IMR-90 (cell line): ENCODE results near the gene CRIM1. TPM values are rescaled to one million over a fixed set of nuclear protein-coding genes. Genes with fewer than 3 reads are reported as not detected.

Source experiments
- ATAC-seq: fragments of 200-7000 bp; cut with Tn5 transposase; 2 replicates; pipeline ENCODE4 v1.9.1; 2020; ENCODE audit warnings: low read depth, mild to moderate bottlenecking, moderate library complexity
- BruUV-seq: library from RNA; stranded (reverse); fragments of 400-500 nt; replicated peaks from 2 replicates; lab custom pipeline; 2021; lab: Mats Ljungman, UMichigan
- CTCF ChIA-PET: fragments of 300-600 bp; formaldehyde crosslinking; extraction: SDS; loops from one replicate; lab custom pipeline; 2021; ENCODE audit warnings: antibody characterized with exemption; lab: Yijun Ruan, JAX
- POLR2A ChIA-PET: fragments of 300-600 bp; sonication (Branson Sonifier 250); formaldehyde crosslinking; loops from one replicate; lab custom pipeline; 2022; ENCODE audit warnings: antibody characterized with exemption; ENCODE audit not compliant: unreplicated experiment; lab: Charles Lee
- DNase-seq: peaks from one replicate; pipeline ENCODE4 v3.0.0; 2013
- H2AFZ ChIP-seq: replicated peaks from 2 replicates; pipeline ENCODE3; 2013; ENCODE audit warnings: low read length, mild to moderate bottlenecking; ENCODE audit not compliant: poor library complexity
- H2AK5ac ChIP-seq: 2 replicates; pipeline ENCODE4 v1.6.1; 2013; ENCODE audit warnings: low read depth, low read length, inconsistent platforms
- H2AK9ac ChIP-seq: replicated peaks from 2 replicates; pipeline ENCODE3; 2013; ENCODE audit warnings: mild to moderate bottlenecking, low read depth, low read length, moderate library complexity; ENCODE audit not compliant: poor library complexity
- H2BK120ac ChIP-seq: 2 replicates; pipeline ENCODE4 v1.6.1; 2013; ENCODE audit warnings: low read depth, low read length, inconsistent platforms
- H2BK15ac ChIP-seq: 3 replicates; pipeline ENCODE4 v1.6.1; 2013; ENCODE audit warnings: low read depth, low read length, inconsistent platforms
- H2BK20ac ChIP-seq: 2 replicates; pipeline ENCODE4 v1.6.1; 2013; ENCODE audit warnings: low read depth, mild to moderate bottlenecking, inconsistent platforms, low read length, moderate library complexity
- H2BK5ac ChIP-seq: 2 replicates; pipeline ENCODE4 v1.6.1; 2013; ENCODE audit warnings: mild to moderate bottlenecking, low read depth, low read length, inconsistent platforms; ENCODE audit not compliant: poor library complexity, severe bottlenecking
- H3K14ac ChIP-seq: replicated peaks from 2 replicates; pipeline ENCODE4 v1.6.1; 2013; ENCODE audit warnings: low read depth, low read length, inconsistent platforms
- H3K18ac ChIP-seq: 2 replicates; pipeline ENCODE4 v1.6.1; 2013; ENCODE audit warnings: low read depth, low read length, control low read depth
- H3K23ac ChIP-seq: 2 replicates; pipeline ENCODE4 v1.6.1; 2013; ENCODE audit warnings: low read depth, low read length, inconsistent platforms
- H3K27ac ChIP-seq: 2 replicates; pipeline ENCODE4 v1.5.1; 2013; ENCODE audit warnings: mild to moderate bottlenecking, control low read depth, low read length; ENCODE audit not compliant: insufficient read depth
- H3K27me3 ChIP-seq: 2 replicates; pipeline ENCODE4 v1.6.1; 2013; ENCODE audit warnings: low read length; ENCODE audit not compliant: control insufficient read depth, insufficient read depth
- H3K36me3 ChIP-seq: 2 replicates; pipeline ENCODE4 v1.6.1; 2013; ENCODE audit warnings: low read length, mixed read lengths; ENCODE audit not compliant: control insufficient read depth, insufficient read depth
- H3K4ac ChIP-seq: 2 replicates; pipeline ENCODE4 v1.6.1; 2013; ENCODE audit warnings: low read depth, low read length, inconsistent platforms
- H3K4me1 ChIP-seq: 2 replicates; pipeline ENCODE4 v1.6.1; 2013; ENCODE audit warnings: low read length, mixed read lengths; ENCODE audit not compliant: control insufficient read depth, insufficient read depth
- H3K4me2 ChIP-seq: 2 replicates; pipeline ENCODE4 v1.6.1; 2013; ENCODE audit warnings: low read depth, mild to moderate bottlenecking, control low read depth, low read length, moderate library complexity
- H3K4me3 ChIP-seq: 2 replicates; pipeline ENCODE4 v1.5.1; 2013; ENCODE audit warnings: low read depth, mild to moderate bottlenecking, control low read depth, low read length, moderate library complexity; ENCODE audit not compliant: insufficient read depth
- H3K56ac ChIP-seq: 2 replicates; pipeline ENCODE4 v1.6.1; 2013; ENCODE audit warnings: low read length, inconsistent platforms; ENCODE audit not compliant: insufficient read depth; ENCODE audit errors: extremely low read depth
- H3K79me1 ChIP-seq, 2 experiments: 2 replicates each; pipeline ENCODE4 v1.6.1; 2013; ENCODE audit warnings: low read length in 2 of 2, inconsistent platforms in 1 of 2, low read depth in 1 of 2
- H3K9ac ChIP-seq: 2 replicates; pipeline ENCODE4 v1.6.1; 2013; ENCODE audit warnings: low read depth, low read length, control low read depth
- H3K9me1 ChIP-seq: 2 replicates; pipeline ENCODE4 v1.6.1; 2013; ENCODE audit warnings: low read length, inconsistent platforms; ENCODE audit not compliant: insufficient read depth
- H3K9me3 ChIP-seq: 2 replicates; pipeline ENCODE4 v1.6.1; 2013; ENCODE audit warnings: low read length; ENCODE audit not compliant: control insufficient read depth, insufficient read depth
- H4K20me1 ChIP-seq: 2 replicates; pipeline ENCODE4 v1.6.1; 2013; ENCODE audit warnings: low read length, inconsistent platforms; ENCODE audit not compliant: insufficient read depth
- H4K5ac ChIP-seq: 2 replicates; pipeline ENCODE4 v1.6.1; 2013; ENCODE audit warnings: mild to moderate bottlenecking, low read depth, low read length, control low read depth
- H4K8ac ChIP-seq, 2 experiments: 2 replicates each; pipeline ENCODE4 v1.6.1; 2013; ENCODE audit warnings: low read depth in 2 of 2, low read length in 2 of 2, control low read depth in 1 of 2, inconsistent platforms in 1 of 2
- H4K91ac ChIP-seq: 2 replicates; pipeline ENCODE4 v1.6.1; 2013; ENCODE audit warnings: low read depth, low read length, inconsistent platforms; ENCODE audit not compliant: insufficient read depth
- CEBPB ChIP-seq: IDR thresholded peaks from 2 replicates; pipeline ENCODE4 v1.6.1; 2012; ENCODE audit warnings: low read depth, low read length, improper control_type of control experiment
- MAZ ChIP-seq: IDR thresholded peaks from 2 replicates; pipeline ENCODE4 v1.6.1; 2012; ENCODE audit warnings: low read depth, mild to moderate bottlenecking, low read length, improper control_type of control experiment, moderate library complexity, borderline replicate concordance
- NFE2L2 ChIP-seq: fragments of 150-350 bp; IDR thresholded peaks from 2 replicates; pipeline ENCODE4 v1.6.1; 2016; ENCODE audit warnings: low read depth, mild to moderate bottlenecking, low read length
- SMC3 ChIP-seq: fragments of 150-350 bp; IDR thresholded peaks from 2 replicates; pipeline ENCODE4 v1.6.1; 2016; ENCODE audit warnings: low read depth, mild to moderate bottlenecking, antibody characterized with exemption, low read length, moderate library complexity
- WGBS, 2 experiments: methylation state at CpG; one replicate each; pipeline versions ENCODE4 v1.1.5 to v1.1.7; 2013; ENCODE audit warnings: missing lambda C conversion rate in 2 of 2; ENCODE audit not compliant: insufficient read length in 1 of 2; ENCODE audit errors: extremely low coverage in 2 of 2; 5-methylcytosine and 5-hydroxymethylcytosine counted together
- dilution Hi-C: fragments of 300-500 bp; cut with HindIII; formaldehyde crosslinking; loops from one replicate; pipeline ENCODE4 v1.14.3; 2018; ENCODE audit warnings: low sequenced_read_pairs; ENCODE audit not compliant: unreplicated experiment
- in situ Hi-C: fragments of 300-500 bp; cut with MboI; formaldehyde crosslinking; loops from 3 replicates; pipeline ENCODE4 v1.14.3; 2019; ENCODE audit warnings: low sequenced_read_pairs, inconsistent platforms, mixed read lengths
- intact Hi-C: fragments of 100-400 bp; cut with micrococcal nuclease; formaldehyde crosslinking; loops from 2 replicates; pipeline ENCODE4 v1.10.0; 2022
- polyA plus RNA-seq, 3 experiments: library from polyadenylated mRNA; depleted of rRNA; stranded (reverse); fragments of >200 nt; gene quantifications; 2 replicates each; pipeline ENCODE4 v1.2.3, GENCODE V29; 2012; ENCODE audit warnings: low replicate concordance in 1 of 3
- total RNA-seq: library from RNA; depleted of rRNA; stranded (reverse); fragments of >200 nt; gene quantifications from 2 replicates; pipeline ENCODE4 v1.2.3, GENCODE V29; 2012
- TF ChIP-seq, protein P1 (sequence below): conservative IDR thresholded peaks from 2 replicates; pipeline ENCODE4 v1.5.1; 2012; ENCODE audit warnings: mild to moderate bottlenecking, low read depth, low read length, improper control_type of control experiment

CRIM1 gene
- total and polyA plus RNA-seq, 2 of the 4 experiments (the other 2 are of a cell fraction): 285 to 490 TPM

DNA sequence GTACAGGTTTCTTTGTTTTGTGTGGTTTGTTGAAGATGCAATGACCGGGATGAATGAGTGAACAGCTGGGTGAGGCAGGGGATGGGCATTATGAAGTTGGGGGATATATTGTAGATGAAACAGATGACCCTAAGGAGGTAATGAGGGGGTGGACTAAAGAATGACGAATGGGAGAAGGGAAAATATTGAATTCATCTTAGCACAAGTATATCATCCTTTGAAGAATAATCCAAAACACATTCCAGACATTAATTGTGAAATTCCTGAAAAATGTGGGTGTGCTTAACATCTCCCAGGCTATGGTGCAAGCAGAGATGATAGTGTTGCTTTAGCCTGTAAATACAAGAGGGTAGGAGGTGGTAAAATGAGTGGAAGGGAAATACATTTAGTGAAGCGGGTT, 5.8 kb downstream of the CRIM1 start:
- dilution Hi-C loops (no loop called here), intact Hi-C loops (no loop called here), in situ Hi-C loops (no loop called here)
- Histone ChIP-seq H4K91ac (no peak overlapping the region), H4K20me1 (peaks cover 95% of the 10 kb centered on the region), H3K4me1 (peaks cover 35% of the 10 kb centered on the region), H3K9ac (peak overlapping the region; percentile 39; the same call in 1 of the 2 replicates), H3K4ac (peak overlapping the region; percentile 28; the same call in 1 of the 2 replicates), H2AFZ (no peak overlapping the region), H3K27ac (peak overlapping the region; percentile 56; the same call in 1 of the 2 replicates), H3K9me1 (peaks cover 12% of the 10 kb centered on the region), H2AK9ac (no peak overlapping the region), H3K23ac (peak overlapping the region; percentile 67), H2BK20ac (no peak overlapping the region), H3K18ac (peak overlapping the region; percentile 38; the same call in 1 of the 2 replicates), H2AK5ac (no peak overlapping the region), H3K79me1 (peaks cover 0 to 13% of the 10 kb centered on the region in 2 experiments; a peak in 2 of 4 replicates), H4K5ac (no peak overlapping the region), H3K36me3 (peaks cover 7% of the 10 kb centered on the region; the same call in 1 of the 2 replicates), H4K8ac (no peak overlapping the region), H3K9me3 (no peaks in the 10 kb centered on the region), H3K4me2 (peak overlapping the region; percentile 86), H2BK5ac (peak overlapping the region; percentile 85), H3K4me3 (no peak overlapping the region; the same call in 1 of the 2 replicates), H3K56ac (no peak overlapping the region), H3K27me3 (no peaks in the 10 kb centered on the region), H2BK15ac (no peak overlapping the region), H3K14ac (peak overlapping the region; percentile 2; the same call in 1 of the 2 replicates), H2BK120ac (no peak overlapping the region)
- DNase-seq: no peak
- WGBS, 2 experiments: 100% methylated on average over 1 of the region's 3 CpGs; no CpG with 5 or more reads in 1 of the 2 experiments
- BruUV-seq: no TSS peak
- ChIA-PET CTCF (no interaction called here), POLR2A (interaction anchor here (0.5 kb wide), 1 partner anchor 14 kb away, joined by 3 read pairs; no protein-coding TSS in a partner anchor)
- TF ChIP-seq SMC3 (no peak), CEBPB (peak; percentile 63), NFE2L2 (no peak), MAZ (no peak)
- TF ChIP-seq, protein P1, sequence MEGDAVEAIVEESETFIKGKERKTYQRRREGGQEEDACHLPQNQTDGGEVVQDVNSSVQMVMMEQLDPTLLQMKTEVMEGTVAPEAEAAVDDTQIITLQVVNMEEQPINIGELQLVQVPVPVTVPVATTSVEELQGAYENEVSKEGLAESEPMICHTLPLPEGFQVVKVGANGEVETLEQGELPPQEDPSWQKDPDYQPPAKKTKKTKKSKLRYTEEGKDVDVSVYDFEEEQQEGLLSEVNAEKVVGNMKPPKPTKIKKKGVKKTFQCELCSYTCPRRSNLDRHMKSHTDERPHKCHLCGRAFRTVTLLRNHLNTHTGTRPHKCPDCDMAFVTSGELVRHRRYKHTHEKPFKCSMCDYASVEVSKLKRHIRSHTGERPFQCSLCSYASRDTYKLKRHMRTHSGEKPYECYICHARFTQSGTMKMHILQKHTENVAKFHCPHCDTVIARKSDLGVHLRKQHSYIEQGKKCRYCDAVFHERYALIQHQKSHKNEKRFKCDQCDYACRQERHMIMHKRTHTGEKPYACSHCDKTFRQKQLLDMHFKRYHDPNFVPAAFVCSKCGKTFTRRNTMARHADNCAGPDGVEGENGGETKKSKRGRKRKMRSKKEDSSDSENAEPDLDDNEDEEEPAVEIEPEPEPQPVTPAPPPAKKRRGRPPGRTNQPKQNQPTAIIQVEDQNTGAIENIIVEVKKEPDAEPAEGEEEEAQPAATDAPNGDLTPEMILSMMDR: no peak
- no peak for ATAC-seq
